BLaER1 (cell line): ENCODE measurements around the gene SH3BGRL3.
"Not testable (repeated sequence)": the region's sequence is repeated elsewhere in the genome, so short reads cannot be mapped to it uniquely, and the experiment has no call there.

Experiments
- H3K27ac ChIP-seq: shearing (Covaris generic); formaldehyde crosslinking; 2 replicates; pipeline ENCODE4 v1.8.1; 2022
- H3K27me3 ChIP-seq: shearing (Covaris generic); formaldehyde crosslinking; 2 replicates; pipeline ENCODE4 v1.8.1; 2022
- H3K36me3 ChIP-seq: shearing (Covaris generic); formaldehyde crosslinking; 2 replicates; pipeline ENCODE4 v1.8.1; 2022
- H3K4me1 ChIP-seq: shearing (Covaris generic); formaldehyde crosslinking; 2 replicates; pipeline ENCODE4 v1.8.1; 2022
- H3K4me2 ChIP-seq: shearing (Covaris generic); formaldehyde crosslinking; 2 replicates; pipeline ENCODE4 v1.8.1; 2022
- H3K4me3 ChIP-seq: shearing (Covaris generic); formaldehyde crosslinking; 2 replicates; pipeline ENCODE4 v1.8.1; 2022
- H3K9ac ChIP-seq: shearing (Covaris generic); formaldehyde crosslinking; 2 replicates; pipeline ENCODE4 v1.8.1; 2022
- H3K9me3 ChIP-seq: shearing (Covaris generic); formaldehyde crosslinking; 2 replicates; pipeline ENCODE4 v1.8.1; 2022
- H4K20me1 ChIP-seq: shearing (Covaris generic); formaldehyde crosslinking; 2 replicates; pipeline ENCODE4 v1.8.1; 2022
- Cebpa-rat ChIP-seq: shearing (Covaris generic); IDR thresholded peaks from 2 replicates; pipeline ENCODE4 v1.8.1; 2022

The SH3BGRL3 gene

GRCh38 chr1:26290122-26290881 lies 10.4 kb downstream of the SH3BGRL3 start:
- no peaks in the 10 kb centered on the region for H3K27me3 ChIP-seq
- H3K9ac ChIP-seq: peak overlapping the region; percentile 88
- H3K4me1 ChIP-seq: peaks cover 86% of the 10 kb centered on the region
- H3K27ac ChIP-seq: peak overlapping the region; percentile 98
- H3K4me2 ChIP-seq: peak overlapping the region; percentile 96
- peak overlapping the region; percentile 36; the same call in 1 of the 2 replicates for H3K4me3 ChIP-seq
- H4K20me1 ChIP-seq: no peaks in the 10 kb centered on the region
- H3K36me3 ChIP-seq: no peaks in the 10 kb centered on the region
- TF ChIP-seq Cebpa-rat: no peak
- no peaks in the 10 kb centered on the region for H3K9me3 ChIP-seq

- H4K20me1 ChIP-seq: no peaks in the 10 kb centered on the region
- no peaks in the 10 kb centered on the region for H3K9me3 ChIP-seq
- peaks cover 80% of the 10 kb centered on the region for H3K4me1 ChIP-seq
- H3K36me3 ChIP-seq: no peaks in the 10 kb centered on the region
- H3K4me3 ChIP-seq: 0 out of 2 replicates have a peak overlapping the region, but pooled peaks have one; percentile 4
- peak overlapping the region; percentile 98 for H3K27ac ChIP-seq
- peak overlapping the region; percentile 88 for H3K9ac ChIP-seq
- peak overlapping the region; percentile 96 for H3K4me2 ChIP-seq
- H3K27me3 ChIP-seq: no peaks in the 10 kb centered on the region
- no peak for TF ChIP-seq Cebpa-rat
These were observed 11.0 kb downstream of the SH3BGRL3 start for GRCh38 chr1:26290882-26291261.

- Histone ChIP-seq H3K9me3 (no peaks in the 10 kb centered on the region), H3K27ac (peak overlapping the region; percentile 98), H4K20me1 (no peaks in the 10 kb centered on the region), H3K4me1 (peaks cover 74% of the 10 kb centered on the region), H3K4me3 (0 out of 2 replicates have a peak overlapping the region, but pooled peaks have one; percentile 4), H3K4me2 (peak overlapping the region; percentile 96), H3K36me3 (no peaks in the 10 kb centered on the region), H3K27me3 (no peaks in the 10 kb centered on the region), H3K9ac (peak overlapping the region; percentile 88)
- TF ChIP-seq Cebpa-rat: no peak
These were observed 11.5 kb downstream of the SH3BGRL3 start for GRCh38 chr1:26291433-26291832.

- Histone ChIP-seq H4K20me1 (no peaks in the 10 kb centered on the region), H3K27ac (peak overlapping the region; percentile 98), H3K4me3 (no peak overlapping the region), H3K9me3 (no peaks in the 10 kb centered on the region), H3K27me3 (no peaks in the 10 kb centered on the region), H3K4me2 (peak overlapping the region; percentile 96), H3K36me3 (peaks cover 3% of the 10 kb centered on the region), H3K4me1 (peaks cover 69% of the 10 kb centered on the region), H3K9ac (peak overlapping the region; percentile 88)
- TF ChIP-seq Cebpa-rat: no peak
These were observed 12.1 kb downstream of the SH3BGRL3 start for GRCh38 chr1:26291939-26292338.

- H3K9me3 ChIP-seq, H3K4me3 ChIP-seq, H3K36me3 ChIP-seq, H3K27me3 ChIP-seq, H4K20me1 ChIP-seq, H3K9ac ChIP-seq: not testable (repeated sequence)
- peak overlapping the region; percentile 96 for H3K4me2 ChIP-seq
- peaks cover 63% of the 10 kb centered on the region for H3K4me1 ChIP-seq
- H3K27ac ChIP-seq: peak overlapping the region; percentile 98; the same call in 1 of the 2 replicates
These were observed 12.8 kb downstream of the SH3BGRL3 start for GRCh38 chr1:26292735-26293134.

GRCh38 chr1:26293911-26294463 lies 14.1 kb downstream of the SH3BGRL3 start:
- H3K4me2 ChIP-seq: no peak overlapping the region
- H3K36me3 ChIP-seq: peaks cover 8% of the 10 kb centered on the region
- no peaks in the 10 kb centered on the region for H3K9me3 ChIP-seq
- no peaks in the 10 kb centered on the region for H3K27me3 ChIP-seq
- no peak for TF ChIP-seq Cebpa-rat
- peak overlapping the region; percentile 59 for H3K27ac ChIP-seq
- H4K20me1 ChIP-seq: no peaks in the 10 kb centered on the region
- H3K4me3 ChIP-seq: no peak overlapping the region
- peaks cover 63% of the 10 kb centered on the region for H3K4me1 ChIP-seq
- H3K9ac ChIP-seq: no peak overlapping the region

- H3K36me3 ChIP-seq: peaks cover 8% of the 10 kb centered on the region
These were observed 15.6 kb downstream of the SH3BGRL3 start for GRCh38 chr1:26295194-26296138.

GRCh38 chr1:26296340-26297056 lies 16.6 kb downstream of the SH3BGRL3 start:
- H3K4me3 ChIP-seq: no peak overlapping the region
- no peaks in the 10 kb centered on the region for H3K27me3 ChIP-seq
- H4K20me1 ChIP-seq: no peaks in the 10 kb centered on the region
- H3K9ac ChIP-seq: no peak overlapping the region
- peaks cover 59% of the 10 kb centered on the region for H3K4me1 ChIP-seq
- no peaks in the 10 kb centered on the region for H3K9me3 ChIP-seq
- peak overlapping the region; percentile 51 for H3K27ac ChIP-seq
- H3K36me3 ChIP-seq: peaks cover 13% of the 10 kb centered on the region
- no peak for TF ChIP-seq Cebpa-rat
- no peak overlapping the region for H3K4me2 ChIP-seq

More at GRCh38 chr1:26295194-26296138, 15.6 kb downstream of the SH3BGRL3 start:
- H3K4me1 ChIP-seq: peaks cover 63% of the 10 kb centered on the region
- H4K20me1 ChIP-seq: no peaks in the 10 kb centered on the region
- no peak overlapping the region for H3K27ac ChIP-seq
- H3K4me2 ChIP-seq: no peak overlapping the region
- H3K9me3 ChIP-seq: no peaks in the 10 kb centered on the region
- no peak overlapping the region for H3K4me3 ChIP-seq
- TF ChIP-seq Cebpa-rat: no peak
- no peak overlapping the region for H3K9ac ChIP-seq
- H3K27me3 ChIP-seq: no peaks in the 10 kb centered on the region

- TF ChIP-seq Cebpa-rat: no peak
- Histone ChIP-seq H3K4me1 (peaks cover 52% of the 10 kb centered on the region), H4K20me1 (no peaks in the 10 kb centered on the region), H3K9me3 (no peaks in the 10 kb centered on the region), H3K4me2 (no peak overlapping the region), H3K4me3 (no peak overlapping the region), H3K27me3 (no peaks in the 10 kb centered on the region), H3K27ac (peak overlapping the region; percentile 51), H3K36me3 (peaks cover 13% of the 10 kb centered on the region), H3K9ac (no peak overlapping the region)
These were observed 17.3 kb downstream of the SH3BGRL3 start for GRCh38 chr1:26297057-26297790.
